ENCODE results near the gene TCF7L1. TPM values are rescaled to one million over a fixed set of nuclear protein-coding genes. Genes with fewer than 3 reads are reported as not detected.
"Not testable (repeated sequence)": the region's sequence is repeated elsewhere in the genome, so short reads cannot be mapped to it uniquely, and the experiment has no call there.

TCF7L1 gene
- total and polyA plus RNA-seq, 3 experiments from 2014 or later = 0.07 TPM; not detected in 2

GRCh38 chr2:85326406-85327159, 193.4 kb downstream of the TCF7L1 start:
- Mint-ChIP-seq H3K36me3 (peaks cover 24 to 68% (median 33%) of the 10 kb centered on the region in 3 donors), H3K27ac (peak overlapping the region; percentile 94 to 100 (median 99)), H3K9me3 (no peaks in the 10 kb centered on the region), H3K4me3 (peak overlapping the region; percentile 92 to 100 (median 99)), H3K27me3 (peaks cover 0 to 1% of the 10 kb centered on the region in 2 donors), H3K4me1 (peaks cover 51 to 63% (median 59%) of the 10 kb centered on the region in 3 donors)
- no peaks in the 10 kb centered on the region for H3K27me3 ChIP-seq (ENCODE audit: insufficient read depth, low read length, poor library complexity, severe bottlenecking)
- no peaks in the 10 kb centered on the region for H3K9me3 ChIP-seq (ENCODE audit: low read length)
- peak overlapping the region; percentile 98 for H3K27ac ChIP-seq (ENCODE audit: low read depth, low read length)
- H3K4me3 ChIP-seq (ENCODE audit: low read length) = peak overlapping the region; percentile 86
- CTCF ChIA-PET = interaction anchor here (0.8 to 1.4 kb wide), 6 partner anchors 8 to 226 kb away, joined by 3 to 5 read pairs (median 3); no protein-coding TSS in a partner anchor
- peaks cover 49% of the 10 kb centered on the region for H3K4me1 ChIP-seq (ENCODE audit: insufficient read depth, low read length)
- H3K36me3 ChIP-seq (ENCODE audit: insufficient read depth, low read length) = peaks cover 38% of the 10 kb centered on the region
- POLR2A ChIA-PET = interaction anchor here (0.6 to 4.1 kb wide), 20 partner anchors 7 to 1115 kb away, joined by 3 to 86 read pairs (median 4); partner anchors contain the start of genes C2orf68, ELMOD3, MAT2A and RETSAT
- peak; percentile 15 to 67 (median 58) for DNase-seq

GRCh38 chr2:85327160-85327821, 194.1 kb downstream of the TCF7L1 start:
- peak overlapping the region; percentile 94 to 100 (median 99) for H3K27ac Mint-ChIP-seq

GRCh38 chr2:85327822-85328617, 194.8 kb downstream of the TCF7L1 start, which contains the start of gene TGOLN2:
TSS of gene TGOLN2 (minus strand) at chr2:85327989. CDS start at chr2:85327962, 27 bp downstream.
- ChIA-PET CTCF (interaction anchor here (0.9 to 1.4 kb wide), 3 partner anchors 9 to 224 kb away, joined by 3 to 4 read pairs (median 3); no protein-coding TSS in a partner anchor), POLR2A (interaction anchor here (0.6 to 4.1 kb wide), 22 partner anchors 9 to 1458 kb away, joined by 3 to 86 read pairs (median 3); partner anchors contain the start of genes C2orf68, ELMOD3, MAT2A and RETSAT)
- H3K27me3 Mint-ChIP-seq = peaks cover 0 to 1% of the 10 kb centered on the region in 2 donors
- peak within 1 kb of the TSS; percentile 94 to 100 (median 99) for H3K27ac Mint-ChIP-seq
- peaks cover 24% of the 10 kb centered on the region for H3K36me3 ChIP-seq (ENCODE audit: insufficient read depth, low read length)
- H3K4me3 Mint-ChIP-seq = peak within 1 kb of the TSS; percentile 92 to 100 (median 99)
- H3K4me1 Mint-ChIP-seq = peaks cover 37 to 48% (median 44%) of the 10 kb centered on the region in 3 donors
- peak within 1 kb of the TSS; percentile 98 for H3K27ac ChIP-seq (ENCODE audit: low read depth, low read length)
- peaks cover 14 to 54% (median 28%) of the 10 kb centered on the region in 3 donors for H3K36me3 Mint-ChIP-seq
- DNase-seq = peak; percentile 90 to 96 (median 94)
- H3K4me3 ChIP-seq (ENCODE audit: low read length) = peak within 1 kb of the TSS; percentile 86
- H3K27me3 ChIP-seq (ENCODE audit: insufficient read depth, low read length, poor library complexity, severe bottlenecking) = no peaks in the 10 kb centered on the region
- no peaks in the 10 kb centered on the region for H3K9me3 ChIP-seq (ENCODE audit: low read length)
- no peaks in the 10 kb centered on the region for H3K9me3 Mint-ChIP-seq
- peaks cover 34% of the 10 kb centered on the region for H3K4me1 ChIP-seq (ENCODE audit: insufficient read depth, low read length)

More at GRCh38 chr2:85327160-85327821, 194.1 kb downstream of the TCF7L1 start:
- Histone ChIP-seq H3K4me1 (ENCODE audit: insufficient read depth, low read length) (peaks cover 42% of the 10 kb centered on the region), H3K27me3 (ENCODE audit: insufficient read depth, low read length, poor library complexity, severe bottlenecking) (no peaks in the 10 kb centered on the region), H3K4me3 (ENCODE audit: low read length) (peak overlapping the region; percentile 86), H3K27ac (ENCODE audit: low read depth, low read length) (peak overlapping the region; percentile 98), H3K9me3 (ENCODE audit: low read length) (no peaks in the 10 kb centered on the region), H3K36me3 (ENCODE audit: insufficient read depth, low read length) (peaks cover 31% of the 10 kb centered on the region)
- CTCF ChIA-PET = interaction anchor here (0.8 to 1.4 kb wide), 6 partner anchors 8 to 225 kb away, joined by 3 to 4 read pairs (median 3); no protein-coding TSS in a partner anchor
- Mint-ChIP-seq H3K27me3 (peaks cover 0 to 1% of the 10 kb centered on the region in 2 donors), H3K4me1 (peaks cover 44 to 56% (median 52%) of the 10 kb centered on the region in 3 donors), H3K9me3 (no peaks in the 10 kb centered on the region), H3K4me3 (peak overlapping the region; percentile 92 to 100 (median 99)), H3K36me3 (peaks cover 19 to 61% (median 33%) of the 10 kb centered on the region in 3 donors)
- peak; percentile 40 to 79 (median 62) for DNase-seq
- POLR2A ChIA-PET = interaction anchor here (0.6 to 4.1 kb wide), 24 partner anchors 8 to 1459 kb away, joined by 3 to 86 read pairs (median 3); partner anchors contain the start of genes C2orf68, ELMOD3, MAT2A and RETSAT

GRCh38 chr2:85329181-85329651, 196.0 kb downstream of the TCF7L1 start:
- H3K36me3 Mint-ChIP-seq = peaks cover 8 to 45% (median 21%) of the 10 kb centered on the region in 3 donors
- no peaks in the 10 kb centered on the region for H3K27me3 ChIP-seq (ENCODE audit: insufficient read depth, low read length, poor library complexity, severe bottlenecking)
- CTCF ChIA-PET = interaction anchor here (0.8 kb wide), 1 partner anchor 25 kb away, joined by 3 read pairs; the partner anchor contains the start of genes ELMOD3 and RETSAT
- no peaks in the 10 kb centered on the region for H3K9me3 Mint-ChIP-seq
- no peaks in the 10 kb centered on the region for H3K9me3 ChIP-seq (ENCODE audit: low read length)
- no peak overlapping the region for H3K4me3 ChIP-seq (ENCODE audit: low read length)
- POLR2A ChIA-PET = interaction anchor here (0.6 to 4.1 kb wide), 3 partner anchors 25 to 858 kb away, joined by 3 to 86 read pairs (median 4); partner anchors contain the start of genes ELMOD3, KCMF1 and RETSAT
- peaks cover 0 to 1% of the 10 kb centered on the region in 2 donors for H3K27me3 Mint-ChIP-seq
- peak overlapping the region in 5 of 8 donors; percentile 3 to 100 (median 38) for H3K27ac Mint-ChIP-seq
- peaks cover 27 to 36% (median 34%) of the 10 kb centered on the region in 3 donors for H3K4me1 Mint-ChIP-seq
- peaks cover 16% of the 10 kb centered on the region for H3K36me3 ChIP-seq (ENCODE audit: insufficient read depth, low read length)
- H3K4me3 Mint-ChIP-seq = peak overlapping the region in 6 of 7 donors; percentile 4 to 100 (median 20)
- H3K4me1 ChIP-seq (ENCODE audit: insufficient read depth, low read length) = peaks cover 22% of the 10 kb centered on the region
- no peak for DNase-seq
- H3K27ac ChIP-seq (ENCODE audit: low read depth, low read length) = no peak overlapping the region

- CTCF ChIA-PET = interaction anchor here (0.8 kb wide), 1 partner anchor 25 kb away, joined by 3 read pairs; the partner anchor contains the start of genes ELMOD3 and RETSAT
Measured at GRCh38 chr2:85329701-85330100, 196.5 kb downstream of the TCF7L1 start.

GRCh38 chr2:85330839-85331636, 197.8 kb downstream of the TCF7L1 start:
- H3K4me1 Mint-ChIP-seq = peaks cover 10 to 19% (median 16%) of the 10 kb centered on the region in 3 donors
- Histone ChIP-seq H3K27ac (ENCODE audit: low read depth, low read length) (no peak overlapping the region), H3K36me3 (ENCODE audit: insufficient read depth, low read length) (peaks cover 8% of the 10 kb centered on the region), H3K4me3 (ENCODE audit: low read length) (no peak overlapping the region), H3K27me3 (ENCODE audit: insufficient read depth, low read length, poor library complexity, severe bottlenecking) (no peaks in the 10 kb centered on the region), H3K4me1 (ENCODE audit: insufficient read depth, low read length) (peaks cover 4% of the 10 kb centered on the region), H3K9me3 (ENCODE audit: low read length) (no peaks in the 10 kb centered on the region)
- H3K36me3 Mint-ChIP-seq = peaks cover 0 to 26% (median 13%) of the 10 kb centered on the region in 3 donors
- H3K4me3 Mint-ChIP-seq = no peak overlapping the region
- peak overlapping the region in 2 of 8 donors; percentile 40 to 46 for H3K27ac Mint-ChIP-seq
- CTCF ChIA-PET = interaction anchor here (1.0 kb wide), 1 partner anchor 10 kb away, joined by 3 read pairs; no protein-coding TSS in a partner anchor
- no peaks in the 10 kb centered on the region for H3K9me3 Mint-ChIP-seq
- DNase-seq = no peak
- POLR2A ChIA-PET = interaction anchor here (1.7 kb wide), 1 partner anchor 23 kb away, joined by 5 read pairs; the partner anchor contains the start of genes ELMOD3 and RETSAT
- H3K27me3 Mint-ChIP-seq = peaks cover 0 to 1% of the 10 kb centered on the region in 2 donors

More at GRCh38 chr2:85329701-85330100, 196.5 kb downstream of the TCF7L1 start:
- H3K36me3 Mint-ChIP-seq = peaks cover 7 to 40% (median 20%) of the 10 kb centered on the region in 3 donors
- H3K9me3 Mint-ChIP-seq; H3K4me3 ChIP-seq (ENCODE audit: low read length); POLR2A ChIA-PET; H3K27me3 ChIP-seq (ENCODE audit: insufficient read depth, low read length, poor library complexity, severe bottlenecking); H3K27ac ChIP-seq (ENCODE audit: low read depth, low read length); DNase-seq; H3K9me3 ChIP-seq (ENCODE audit: low read length); H3K27me3 Mint-ChIP-seq: not testable (repeated sequence)
- peak overlapping the region in 2 of 8 donors; percentile 38 to 55 for H3K27ac Mint-ChIP-seq
- peak overlapping the region in 5 of 7 donors; percentile 15 to 46 (median 20) for H3K4me3 Mint-ChIP-seq
- Histone ChIP-seq H3K4me1 (ENCODE audit: insufficient read depth, low read length) (peaks cover 18% of the 10 kb centered on the region), H3K36me3 (ENCODE audit: insufficient read depth, low read length) (peaks cover 13% of the 10 kb centered on the region)
- H3K4me1 Mint-ChIP-seq = peaks cover 22 to 32% (median 29%) of the 10 kb centered on the region in 3 donors
